HEK293T (cell line): ENCODE measurements around the gene DGLUCY.

Experiments used
- CTCF ChIA-PET: fragments of 350-600 bp; formaldehyde crosslinking; extraction: SDS; loops from one replicate; lab custom pipeline; 2021; ENCODE audit warnings: antibody characterized with exemption, inconsistent platforms; lab: Yijun Ruan, JAX
- POLR2A ChIA-PET: fragments of 350-600 bp; formaldehyde crosslinking; extraction: SDS; loops from one replicate; lab custom pipeline; 2020; ENCODE audit warnings: antibody characterized with exemption, inconsistent platforms; lab: Yijun Ruan, JAX
- DNase-seq: peaks from one replicate; pipeline ENCODE4 v3.0.0; 2012; ENCODE audit warnings: mixed read lengths; ENCODE audit errors: extremely low spot score
- ARNT ChIP-seq: fragments of 450-650 bp; IDR thresholded peaks from 2 replicates; pipeline ENCODE4 v1.6.1; 2017; ENCODE audit warnings: mild to moderate bottlenecking
- BHLHE40 ChIP-seq: fragments of 450-650 bp; IDR thresholded peaks from 2 replicates; pipeline ENCODE4 v1.6.1; 2016; ENCODE audit warnings: mild to moderate bottlenecking, moderate library complexity, borderline replicate concordance
- CTBP1 ChIP-seq: fragments of 450-650 bp; IDR thresholded peaks from 2 replicates; pipeline ENCODE4 v1.6.1; 2016; ENCODE audit warnings: borderline replicate concordance
- ELF4 ChIP-seq: fragments of 450-650 bp; IDR thresholded peaks from 2 replicates; pipeline ENCODE4 v1.6.1; 2017; ENCODE audit warnings: antibody characterized with exemption
- FOXA1 ChIP-seq: fragments of 450-650 bp; IDR thresholded peaks from 2 replicates; pipeline ENCODE4 v1.6.1; 2016; ENCODE audit warnings: mild to moderate bottlenecking
- FOXK2 ChIP-seq: fragments of 450-650 bp; IDR thresholded peaks from 2 replicates; pipeline ENCODE4 v1.6.1; 2016; ENCODE audit warnings: mild to moderate bottlenecking
- FOXM1 ChIP-seq: fragments of 450-650 bp; IDR thresholded peaks from 2 replicates; pipeline ENCODE4 v1.6.1; 2017; ENCODE audit warnings: mild to moderate bottlenecking, borderline replicate concordance
- HDGF ChIP-seq: fragments of 450-650 bp; IDR thresholded peaks from 2 replicates; pipeline ENCODE4 v1.6.1; 2017; ENCODE audit warnings: antibody characterized with exemption, borderline replicate concordance
- L3MBTL2 ChIP-seq: fragments of 450-650 bp; conservative IDR thresholded peaks from 2 replicates; pipeline ENCODE4 v1.6.1; 2016; ENCODE audit warnings: mild to moderate bottlenecking
- LEF1 ChIP-seq: fragments of 450-650 bp; IDR thresholded peaks from 2 replicates; pipeline ENCODE4 v1.6.1; 2017; ENCODE audit warnings: mild to moderate bottlenecking, borderline replicate concordance
- NFRKB ChIP-seq: fragments of 450-650 bp; IDR thresholded peaks from 2 replicates; pipeline ENCODE4 v1.6.1; 2016; ENCODE audit warnings: mild to moderate bottlenecking, moderate library complexity
- SP1 ChIP-seq: fragments of 450-650 bp; IDR thresholded peaks from 2 replicates; pipeline ENCODE4 v1.6.1; 2017
- SUZ12 ChIP-seq: fragments of 450-650 bp; IDR thresholded peaks from 2 replicates; pipeline ENCODE4 v1.6.1; 2016; ENCODE audit warnings: mild to moderate bottlenecking
- TARDBP ChIP-seq: fragments of 450-650 bp; IDR thresholded peaks from 2 replicates; pipeline ENCODE4 v1.6.1; 2016
- ZNF384 ChIP-seq: fragments of 450-650 bp; IDR thresholded peaks from 2 replicates; pipeline ENCODE4 v1.6.1; 2016
- TF ChIP-seq, protein P1 (sequence below): fragments of 450-650 bp; IDR thresholded peaks from 2 replicates; pipeline ENCODE4 v1.6.1; 2016

Gene DGLUCY

DNA sequence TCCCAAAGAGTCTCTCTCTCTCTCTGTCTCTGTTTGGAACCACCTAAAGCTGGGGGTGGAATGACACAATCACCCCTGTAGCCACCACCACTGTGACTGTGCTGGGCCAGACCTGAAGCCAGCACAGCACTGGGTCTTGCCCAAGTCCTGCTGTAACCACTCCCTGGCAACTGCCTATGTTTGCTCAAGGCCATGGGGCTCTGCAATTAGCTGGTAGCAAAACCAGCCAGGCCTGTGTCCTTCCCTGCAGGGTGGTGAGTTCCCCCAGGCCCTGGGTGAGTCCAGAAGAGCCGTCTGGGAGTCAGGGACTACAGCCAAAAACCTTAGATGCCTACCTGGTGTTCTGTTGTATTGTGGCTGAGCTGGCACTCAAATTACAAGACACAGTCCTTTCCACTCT, 50.8 kb downstream of the DGLUCY start:
- POLR2A ChIA-PET: no interaction called here
- DNase-seq: no peak

DNA sequence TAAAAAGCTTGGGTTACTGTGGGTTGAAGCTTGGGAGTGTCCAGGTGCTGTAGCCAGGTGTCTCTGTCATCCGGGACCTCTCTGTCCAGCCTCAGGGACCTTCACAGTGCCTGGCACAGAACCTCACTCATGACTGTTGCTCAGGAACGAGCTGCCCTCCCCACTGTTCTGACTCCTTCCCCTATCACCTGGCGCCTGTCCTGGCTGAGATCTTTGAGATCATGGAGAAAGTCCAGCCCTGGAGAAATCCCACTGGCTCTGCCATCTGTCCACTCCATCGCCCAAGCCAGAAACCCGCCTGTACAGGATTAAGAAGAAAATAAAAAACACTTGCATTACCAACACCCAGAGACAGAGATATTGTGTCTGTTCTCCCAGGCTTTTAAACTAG, 53.5 kb downstream of the DGLUCY start:
- CTCF ChIA-PET: interaction anchor here (0.6 to 1.0 kb wide), 2 partner anchors 33 to 264 kb away, joined by 4 to 5 read pairs; no protein-coding TSS in a partner anchor
- TF ChIP-seq, protein P1, sequence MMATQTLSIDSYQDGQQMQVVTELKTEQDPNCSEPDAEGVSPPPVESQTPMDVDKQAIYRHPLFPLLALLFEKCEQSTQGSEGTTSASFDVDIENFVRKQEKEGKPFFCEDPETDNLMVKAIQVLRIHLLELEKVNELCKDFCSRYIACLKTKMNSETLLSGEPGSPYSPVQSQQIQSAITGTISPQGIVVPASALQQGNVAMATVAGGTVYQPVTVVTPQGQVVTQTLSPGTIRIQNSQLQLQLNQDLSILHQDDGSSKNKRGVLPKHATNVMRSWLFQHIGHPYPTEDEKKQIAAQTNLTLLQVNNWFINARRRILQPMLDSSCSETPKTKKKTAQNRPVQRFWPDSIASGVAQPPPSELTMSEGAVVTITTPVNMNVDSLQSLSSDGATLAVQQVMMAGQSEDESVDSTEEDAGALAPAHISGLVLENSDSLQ: no peak
- TF ChIP-seq ZNF384 (no peak), L3MBTL2 (no peak), BHLHE40 (no peak), ELF4 (no peak), HDGF (no peak), NFRKB (no peak)
- POLR2A ChIA-PET: no interaction called here
- DNase-seq: no peak

More for the DNA sequence above, 50.8 kb downstream of the DGLUCY start:
- no peak for TF ChIP-seq L3MBTL2
- TF ChIP-seq ARNT: no peak
- TF ChIP-seq, protein P1: no peak
- TF ChIP-seq ELF4: no peak
- TF ChIP-seq SUZ12: no peak
- TF ChIP-seq TARDBP: no peak
- TF ChIP-seq ZNF384: no peak
- TF ChIP-seq SP1: no peak
- no peak for TF ChIP-seq FOXM1
- no peak for TF ChIP-seq HDGF
- CTCF ChIA-PET: no interaction called here

DNA sequence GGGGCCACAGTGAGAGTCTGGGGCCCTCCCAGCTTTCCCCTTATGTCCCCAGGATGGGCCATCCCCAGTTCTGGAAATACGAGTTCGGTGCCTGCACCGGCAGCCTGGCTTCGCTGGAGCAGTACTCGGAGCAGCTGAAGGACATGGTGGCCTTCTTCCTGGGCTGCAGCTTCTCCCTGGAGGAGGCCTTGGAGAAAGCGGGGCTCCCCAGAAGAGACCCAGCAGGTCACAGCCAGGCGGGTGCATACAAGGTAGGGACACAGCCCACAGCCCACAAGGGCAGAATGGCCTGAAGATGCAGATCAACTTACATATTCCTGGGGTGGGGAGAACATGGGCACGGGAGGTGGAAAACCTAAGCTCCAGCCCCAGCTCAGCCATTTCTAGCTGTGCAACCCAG, 56.1 kb downstream of the DGLUCY start:
- ChIA-PET POLR2A (no interaction called here), CTCF (interaction anchor here (0.7 kb wide), 1 partner anchor 16 kb away, joined by 3 read pairs; no protein-coding TSS in a partner anchor)
- no peak for TF ChIP-seq LEF1
- TF ChIP-seq FOXA1: no peak
- no peak for TF ChIP-seq TARDBP
- TF ChIP-seq BHLHE40: no peak
- no peak for TF ChIP-seq ZNF384
- TF ChIP-seq FOXK2: no peak
- no peak for TF ChIP-seq SP1
- no peak for DNase-seq

DNA sequence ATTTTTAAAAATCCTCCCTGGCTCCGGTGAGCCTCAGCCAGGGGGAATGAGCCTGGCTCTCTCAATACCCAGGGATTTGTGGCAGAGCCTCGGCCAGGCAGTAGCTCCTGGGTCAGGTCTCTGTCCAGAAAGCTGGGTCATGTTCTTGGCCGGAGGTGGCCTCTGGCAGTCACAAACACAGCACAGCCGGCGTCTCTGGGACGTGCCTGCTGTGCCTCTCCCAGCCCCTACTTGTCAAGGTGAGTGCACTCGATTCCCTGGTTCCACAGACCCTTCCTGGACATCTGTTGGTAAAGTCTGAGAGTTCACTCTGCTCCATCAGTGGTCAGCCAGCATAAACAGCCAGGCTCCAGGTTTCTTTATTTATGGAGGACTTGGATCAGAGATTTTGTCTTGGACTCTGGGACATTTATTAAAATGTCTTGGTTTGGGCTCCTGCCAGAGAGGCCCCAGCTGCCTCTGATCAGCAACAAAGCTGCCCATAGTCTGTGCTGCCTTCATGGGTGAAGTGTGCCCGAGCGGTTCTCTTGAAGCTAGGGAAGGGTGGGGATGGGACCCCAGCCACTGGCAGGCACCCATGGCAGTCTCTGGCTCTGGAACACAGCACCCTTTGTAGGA, 56.7 kb downstream of the DGLUCY start:
- ChIA-PET POLR2A (no interaction called here), CTCF (interaction anchor here (4.0 kb wide), 1 partner anchor 268 kb away, joined by 31 read pairs; no protein-coding TSS in a partner anchor)
- TF ChIP-seq ZNF384 (no peak), ELF4 (no peak), SP1 (no peak), L3MBTL2 (no peak), TARDBP (no peak)
- DNase-seq: no peak

DNA sequence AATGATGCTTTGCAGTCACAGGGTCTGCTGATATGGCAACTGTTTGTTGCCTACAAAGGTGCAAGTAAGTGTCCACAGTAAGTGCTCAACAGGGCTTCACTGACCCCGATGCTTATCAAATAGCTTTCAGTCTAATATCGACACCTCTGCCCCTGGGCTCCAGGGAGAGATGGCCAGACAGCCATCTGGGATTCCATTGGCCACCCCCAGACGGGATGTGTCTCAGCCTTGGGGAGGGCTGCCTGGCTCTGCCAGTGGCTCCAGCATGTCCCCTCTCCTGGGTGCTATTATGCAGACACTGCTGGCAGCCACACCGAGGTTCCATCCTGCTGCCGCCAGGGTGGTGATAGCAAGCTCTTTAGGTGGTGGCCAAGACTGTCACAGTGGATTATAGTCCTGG, 57.4 kb downstream of the DGLUCY start:
- ChIA-PET CTCF (interaction anchor here (0.6 to 4.0 kb wide), 2 partner anchors 141 to 269 kb away, joined by 3 to 31 read pairs; no protein-coding TSS in a partner anchor), POLR2A (no interaction called here)
- TF ChIP-seq SP1 (no peak), ZNF384 (no peak), L3MBTL2 (no peak), FOXK2 (no peak), ELF4 (no peak), LEF1 (no peak), TARDBP (no peak), FOXA1 (no peak), ARNT (no peak), HDGF (no peak)
- TF ChIP-seq, protein P1: no peak
- DNase-seq: no peak

DNA sequence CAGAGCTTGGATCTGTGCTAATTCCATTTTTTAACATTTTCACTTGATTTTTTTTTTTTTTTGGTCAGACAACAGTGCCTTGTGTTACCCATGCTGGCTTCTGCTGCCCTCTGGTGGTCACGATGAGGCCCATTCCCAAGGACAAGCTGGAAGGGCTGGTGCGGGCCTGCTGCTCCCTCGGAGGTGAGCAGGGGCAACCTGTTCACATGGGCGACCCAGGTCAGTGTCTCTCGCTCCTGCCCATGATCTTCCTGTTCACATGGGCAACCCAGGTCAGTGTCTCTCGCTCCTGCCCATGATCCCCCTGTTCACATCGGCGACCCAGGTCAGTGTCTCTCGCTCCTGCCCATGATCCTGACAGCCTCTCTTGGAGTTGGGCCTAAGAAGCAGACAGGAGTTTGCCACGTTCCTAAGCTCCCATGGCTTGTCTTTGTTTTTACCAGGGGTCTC, 59.4 kb downstream of the DGLUCY start:
- POLR2A ChIA-PET: no interaction called here

DNA sequence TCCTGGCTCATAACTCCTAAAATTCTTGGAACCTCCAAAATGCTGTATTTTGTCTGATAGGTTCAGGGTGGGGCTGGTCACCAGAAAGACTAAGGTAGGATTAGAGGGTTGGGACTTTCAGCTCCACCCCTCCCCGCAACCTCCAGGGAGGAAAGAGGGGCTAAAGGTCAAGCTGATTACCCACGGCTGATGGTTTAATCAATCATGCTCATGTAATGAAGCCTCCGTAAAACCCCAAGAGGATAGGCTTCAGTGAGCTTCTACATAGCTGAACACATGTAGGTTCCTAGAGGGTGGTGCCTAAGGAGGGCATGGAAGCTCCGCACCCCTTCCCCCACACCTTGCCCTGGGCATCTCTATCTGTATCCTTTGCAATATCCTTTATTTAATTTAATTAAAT, 60.0 kb downstream of the DGLUCY start:
- CTCF ChIA-PET: interaction anchor here (0.7 to 4.0 kb wide), 10 partner anchors 12 to 271 kb away, joined by 3 to 31 read pairs (median 6); no protein-coding TSS in a partner anchor

More for the DNA sequence above, 59.4 kb downstream of the DGLUCY start:
- TF ChIP-seq ZNF384: peak; percentile 98
- no peak for TF ChIP-seq NFRKB
- no peak for TF ChIP-seq BHLHE40
- CTCF ChIA-PET: interaction anchor here (0.5 to 4.0 kb wide), 23 partner anchors 10 to 828 kb away, joined by 3 to 31 read pairs (median 4); no protein-coding TSS in a partner anchor
- peak; percentile 82 for DNase-seq

More for the DNA sequence above, 60.0 kb downstream of the DGLUCY start:
- TF ChIP-seq CTBP1 (no peak), L3MBTL2 (no peak), SUZ12 (no peak), NFRKB (no peak), SP1 (no peak), HDGF (no peak), BHLHE40 (no peak), FOXM1 (no peak), FOXK2 (no peak), ARNT (no peak)
- no peak for DNase-seq
- POLR2A ChIA-PET: no interaction called here
